NOMO-1 treated with dmso at 0.1 percent for 144 hours (cell line): ENCODE data around the gene MFAP3L.
"Not testable (repeated sequence)": the region's sequence is repeated elsewhere in the genome, so short reads cannot be mapped to it uniquely, and the experiment has no call there.

Source experiments
- DNase-seq: peaks from one replicate; lab custom pipeline; 2025; ENCODE audit not compliant: unreplicated experiment; lab: John Stamatoyannopoulos, UW

MFAP3L gene

DNA sequence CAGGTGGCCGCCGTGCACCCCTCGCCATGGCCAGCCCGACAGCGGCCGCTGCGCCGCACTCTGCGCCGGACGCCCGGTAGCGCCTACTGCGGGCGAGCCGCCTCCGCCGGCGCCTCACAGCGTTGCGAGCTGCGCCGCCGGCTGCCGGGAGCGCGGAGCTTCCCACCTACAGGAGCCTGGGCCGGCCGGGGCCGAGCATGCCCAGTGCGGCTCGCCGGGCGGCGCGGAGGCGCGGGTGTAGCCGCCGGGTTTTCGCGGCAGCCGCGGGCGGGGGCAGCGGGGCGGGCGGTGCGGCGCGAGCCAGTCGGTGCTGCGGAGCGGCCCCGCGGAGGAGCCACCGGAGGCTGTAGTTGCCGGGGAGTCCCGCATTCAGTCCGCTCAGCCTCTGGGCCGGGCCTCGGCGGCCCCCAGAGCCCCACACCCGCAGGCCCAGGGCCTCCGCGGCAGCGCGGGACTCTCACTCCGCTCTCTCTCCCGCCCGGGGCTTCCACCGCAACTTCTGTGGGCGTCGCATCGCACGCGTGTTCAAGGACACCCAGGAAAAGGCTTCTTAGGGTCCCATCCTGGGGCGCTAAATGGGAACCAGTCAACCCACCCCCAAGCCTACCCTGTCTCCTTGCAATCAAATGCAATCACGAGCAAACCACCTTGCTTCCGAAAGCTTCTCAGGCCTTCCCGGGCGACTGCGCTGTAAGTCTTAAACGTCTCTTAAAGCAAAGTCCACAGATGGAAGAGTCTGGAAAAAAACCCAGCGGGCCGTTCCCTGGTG lies at the start of gene MFAP3L:
Gene MFAP3L (minus strand): TSS at position 143 of the 769 bp plus-strand sequence. CDS start 20,518 bp downstream, outside the sequence.
- peak; percentile 75 for DNase-seq

- no peak for DNase-seq
Observed at GRCh38 chr4:170071196-170071595, 45.0 kb upstream of the MFAP3L start.

GRCh38 chr4:170068438-170069128 lies 42.4 kb upstream of the MFAP3L start:
- DNase-seq, result no peak

GRCh38 chr4:170059421-170059820 lies 33.2 kb upstream of the MFAP3L start:
- DNase-seq, result no peak

DNA sequence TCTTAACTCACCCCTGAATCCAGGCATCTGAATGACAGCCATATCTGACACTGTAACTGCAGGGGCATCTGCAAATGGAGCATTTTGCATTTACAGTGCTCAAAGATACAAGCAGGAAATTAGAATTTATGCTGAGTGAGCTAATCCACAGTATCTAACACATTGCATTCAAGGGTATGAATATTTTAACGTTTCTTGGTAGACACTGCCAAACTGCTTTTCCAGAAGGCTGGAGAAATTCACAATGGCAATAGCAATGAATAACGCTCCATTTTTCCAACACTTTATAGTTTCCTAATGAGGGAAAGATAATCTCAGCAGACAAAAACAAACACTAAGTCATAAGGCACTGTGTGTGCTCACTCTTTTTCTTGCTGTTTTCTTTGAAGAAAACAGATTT lies 32.6 kb upstream of the MFAP3L start:
- no peak for DNase-seq

- no peak for DNase-seq
Observed at GRCh38 chr4:170057866-170058265, 31.7 kb upstream of the MFAP3L start.

DNA sequence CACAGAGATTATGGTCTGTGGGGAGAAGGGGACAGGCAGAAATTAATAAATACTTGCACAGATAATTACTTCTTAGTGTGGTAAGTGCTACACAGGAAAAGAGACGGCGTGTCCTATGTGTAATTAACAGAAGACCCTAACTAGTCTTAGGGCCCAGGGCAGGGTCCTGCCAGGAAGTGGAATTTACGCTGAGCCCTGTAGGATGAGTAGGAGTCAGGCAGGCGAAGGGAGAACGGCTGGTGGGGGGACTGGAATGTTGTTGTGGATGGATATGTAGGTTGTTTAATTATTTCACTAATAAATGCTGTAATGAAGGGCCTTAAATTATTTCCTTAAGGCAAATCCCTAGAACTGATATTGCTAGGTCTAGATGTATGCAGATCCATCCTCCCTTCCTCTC lies 26.7 kb upstream of the MFAP3L start:
- no peak for DNase-seq

GRCh38 chr4:170051402-170051801 lies 25.2 kb upstream of the MFAP3L start:
- no peak for DNase-seq

DNA sequence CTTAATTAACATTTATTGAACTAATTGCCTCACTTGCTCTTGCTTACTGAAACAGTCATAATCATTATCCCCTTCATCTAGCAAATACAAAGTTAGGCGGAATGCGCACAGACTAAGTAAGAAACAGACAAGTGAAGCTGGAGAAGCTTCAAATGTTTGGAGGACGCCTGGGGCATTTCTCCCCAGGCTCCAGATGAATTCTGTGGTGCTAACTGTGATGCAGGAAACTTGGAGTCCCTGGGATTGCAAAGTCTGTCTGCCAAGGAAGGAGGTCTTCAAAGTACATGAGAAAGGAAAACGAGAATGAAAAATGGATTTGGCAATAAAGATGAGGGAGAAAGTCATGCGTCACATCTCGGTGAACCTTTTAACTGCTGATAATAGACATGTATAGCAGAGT lies 23.6 kb upstream of the MFAP3L start:
- DNase-seq, result no peak

DNA sequence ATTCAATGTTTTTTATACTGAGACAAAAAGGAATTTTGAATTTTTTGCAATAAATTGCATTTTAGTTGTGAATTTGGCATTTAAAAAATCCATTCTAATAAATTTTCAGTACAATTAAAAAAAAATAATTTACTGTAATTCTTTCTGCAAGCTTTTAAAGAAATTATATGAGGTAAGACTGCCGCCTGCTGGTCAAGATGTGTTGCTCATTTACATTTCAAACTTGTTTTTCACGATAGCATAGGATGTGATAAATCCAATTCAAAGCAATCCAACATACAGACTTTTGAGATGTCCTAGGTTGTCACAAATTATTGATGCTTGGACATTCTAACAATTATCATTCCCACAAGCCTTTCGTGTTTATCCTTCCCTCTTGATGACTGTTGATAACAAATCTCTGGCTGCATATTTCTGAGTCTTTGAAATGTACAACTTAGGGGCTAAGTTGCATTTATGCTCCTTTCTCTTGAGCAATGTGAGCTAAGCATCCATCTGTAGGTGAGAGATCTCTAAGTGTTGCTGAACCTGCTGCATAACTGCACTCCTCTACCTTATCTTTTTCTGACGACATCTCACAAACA lies 21.7 kb upstream of the MFAP3L start:
- no peak for DNase-seq

- not testable (repeated sequence) for DNase-seq
Observed at GRCh38 chr4:170046156-170046555, 20.0 kb upstream of the MFAP3L start.

- no peak for DNase-seq
Observed at GRCh38 chr4:170040031-170040680, 14.0 kb upstream of the MFAP3L start.

- DNase-seq, result no peak
Observed at GRCh38 chr4:170038769-170039168, 12.6 kb upstream of the MFAP3L start.

DNA sequence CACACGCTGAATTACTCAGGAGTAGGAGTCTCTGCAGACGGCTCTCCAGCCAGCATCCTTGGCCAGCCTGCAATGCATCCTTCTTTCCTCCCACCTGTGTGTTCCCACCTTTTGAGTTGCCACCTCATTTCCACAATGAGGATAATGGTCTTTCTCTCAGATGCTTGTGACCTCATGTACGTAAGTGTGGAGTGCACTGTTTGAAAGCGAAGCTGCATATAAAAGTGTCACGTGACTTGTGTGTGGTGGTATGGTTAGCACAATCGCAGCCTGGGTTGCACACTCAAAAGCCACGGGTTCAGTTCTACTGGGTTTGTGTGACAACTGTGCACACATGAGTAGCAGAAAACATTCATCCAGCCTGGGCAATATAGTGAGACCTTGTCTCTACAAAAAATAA lies 12.0 kb upstream of the MFAP3L start:
- no peak for DNase-seq

GRCh38 chr4:170037481-170037880 lies 11.3 kb upstream of the MFAP3L start:
- DNase-seq, result no peak

DNA sequence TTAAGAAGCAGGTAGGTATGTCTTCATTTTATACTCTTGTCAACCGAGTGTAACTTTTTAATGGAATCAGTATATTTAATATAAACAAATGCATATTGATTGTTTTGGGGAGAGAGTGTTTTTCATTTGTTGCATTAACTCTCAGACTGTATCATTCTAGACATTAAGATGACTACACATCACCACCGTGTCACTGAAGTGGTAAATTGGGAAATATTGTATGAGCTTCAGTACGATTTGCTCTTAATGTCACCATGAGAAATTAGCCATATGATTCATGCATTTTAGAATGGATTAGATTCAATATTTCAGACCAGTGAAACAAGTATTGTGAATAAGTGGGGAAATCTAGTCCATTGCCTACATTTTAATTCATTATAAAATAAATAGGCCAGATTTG lies 9.7 kb upstream of the MFAP3L start:
- no peak for DNase-seq

GRCh38 chr4:170035231-170035630 lies 9.0 kb upstream of the MFAP3L start:
- DNase-seq, result no peak

DNA sequence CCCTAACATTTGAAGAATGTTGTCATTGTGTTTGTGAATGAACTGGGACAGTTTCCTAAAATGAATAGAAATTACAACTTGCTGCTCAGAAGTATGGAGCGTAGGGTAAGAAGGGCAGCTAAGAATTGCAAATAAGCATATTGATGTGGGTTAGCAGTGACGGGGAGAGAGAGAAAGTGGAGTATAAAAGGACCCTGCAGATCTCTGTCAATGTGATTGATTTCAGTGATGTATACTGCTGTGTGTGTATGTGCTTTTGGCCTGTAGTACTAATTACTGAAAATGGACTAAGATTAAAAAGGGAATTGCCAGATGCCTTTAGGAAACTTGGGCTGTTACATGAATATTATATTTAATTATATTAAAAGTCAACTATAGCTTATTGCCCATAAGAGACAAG lies 7.8 kb upstream of the MFAP3L start:
- no peak for DNase-seq

- DNase-seq, result no peak
Observed at GRCh38 chr4:170030121-170030520, 3.9 kb upstream of the MFAP3L start.

GRCh38 chr4:170027181-170027829 lies 1.1 kb upstream of the MFAP3L start:
- peak; percentile 86 for DNase-seq
